ENCODE results near the gene CDH18. TPM values are rescaled to one million over a fixed set of nuclear protein-coding genes. Genes with fewer than 3 reads are reported as not detected.
"Not testable (repeated sequence)": the region's sequence is repeated elsewhere in the genome, so short reads cannot be mapped to it uniquely, and the experiment has no call there.

CDH18 gene
- total RNA-seq, 1 experiment from 2014 or later: not detected

- no peak for DNase-seq (ENCODE audit: low read depth)
- in situ Hi-C loops (cut with HindIII; ENCODE audit: low pct_unique_long_range_greater_than_20kb, low sequenced_read_pairs): no loop called here
These were observed 197.1 kb downstream of the CDH18 start for GRCh38 chr5:19790829-19791466.

- in situ Hi-C loops (cut with HindIII; ENCODE audit: low pct_unique_long_range_greater_than_20kb, low sequenced_read_pairs): no loop called here
- DNase-seq (ENCODE audit: low read depth): no peak
These were observed 205.4 kb downstream of the CDH18 start for GRCh38 chr5:19782566-19782965.

GRCh38 chr5:19777363-19777762 lies 210.6 kb downstream of the CDH18 start:
- in situ Hi-C loops (cut with HindIII; ENCODE audit: low pct_unique_long_range_greater_than_20kb, low sequenced_read_pairs): no loop called here
- no peak for DNase-seq (ENCODE audit: low read depth)

- DNase-seq (ENCODE audit: low read depth); in situ Hi-C loops (cut with HindIII; ENCODE audit: low pct_unique_long_range_greater_than_20kb, low sequenced_read_pairs): not testable (repeated sequence)
These were observed 211.1 kb downstream of the CDH18 start for GRCh38 chr5:19776886-19777285.

GRCh38 chr5:19771174-19771835 lies 216.7 kb downstream of the CDH18 start:
- in situ Hi-C loops (cut with HindIII; ENCODE audit: low pct_unique_long_range_greater_than_20kb, low sequenced_read_pairs): no loop called here
- DNase-seq (ENCODE audit: low read depth): peak; percentile 25

DNA sequence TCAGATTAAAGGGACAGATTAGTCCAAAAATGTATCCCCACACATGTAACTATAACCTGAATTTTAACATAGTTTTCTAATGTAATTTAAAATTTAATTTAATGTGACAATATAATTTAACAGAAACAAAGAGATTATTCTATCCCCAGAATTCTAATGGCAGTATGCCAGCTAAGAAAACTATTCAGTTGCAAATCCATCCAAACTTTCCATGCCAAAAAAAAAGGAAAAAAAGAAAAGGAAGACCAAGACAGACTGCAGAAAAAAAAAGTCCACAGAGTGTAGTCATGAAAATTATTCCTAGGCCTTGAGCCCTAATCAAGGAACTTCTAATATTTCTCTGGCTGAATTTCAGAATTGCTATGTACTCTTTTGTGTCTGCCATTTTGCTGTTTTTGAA lies 217.6 kb downstream of the CDH18 start:
- DNase-seq (ENCODE audit: low read depth): no peak
- in situ Hi-C loops (cut with HindIII; ENCODE audit: low pct_unique_long_range_greater_than_20kb, low sequenced_read_pairs): no loop called here

DNA sequence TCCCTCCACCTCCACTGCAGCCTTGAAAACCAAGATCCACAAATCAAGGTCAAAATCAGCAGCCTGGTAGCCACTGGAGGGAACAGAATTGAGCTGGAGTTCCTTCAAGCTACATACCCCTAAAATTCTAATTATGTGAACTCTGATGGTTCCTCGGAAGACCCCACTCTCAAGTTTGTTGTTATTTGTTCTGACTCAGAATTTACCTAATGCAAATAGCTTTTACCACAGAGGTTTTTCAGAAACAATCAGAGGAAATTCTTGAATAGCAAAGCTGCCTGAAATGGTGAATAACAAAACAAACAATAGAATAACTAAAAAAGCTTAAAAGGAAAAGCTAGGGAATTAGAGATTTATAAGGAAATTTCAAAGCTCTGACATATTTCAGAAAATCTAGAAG lies 220.0 kb downstream of the CDH18 start:
- in situ Hi-C loops (cut with HindIII; ENCODE audit: low pct_unique_long_range_greater_than_20kb, low sequenced_read_pairs): no loop called here
- DNase-seq (ENCODE audit: low read depth): no peak

- in situ Hi-C loops (cut with HindIII; ENCODE audit: low pct_unique_long_range_greater_than_20kb, low sequenced_read_pairs): no loop called here
- DNase-seq (ENCODE audit: low read depth): no peak
These were observed 234.4 kb downstream of the CDH18 start for GRCh38 chr5:19753579-19753978.

DNA sequence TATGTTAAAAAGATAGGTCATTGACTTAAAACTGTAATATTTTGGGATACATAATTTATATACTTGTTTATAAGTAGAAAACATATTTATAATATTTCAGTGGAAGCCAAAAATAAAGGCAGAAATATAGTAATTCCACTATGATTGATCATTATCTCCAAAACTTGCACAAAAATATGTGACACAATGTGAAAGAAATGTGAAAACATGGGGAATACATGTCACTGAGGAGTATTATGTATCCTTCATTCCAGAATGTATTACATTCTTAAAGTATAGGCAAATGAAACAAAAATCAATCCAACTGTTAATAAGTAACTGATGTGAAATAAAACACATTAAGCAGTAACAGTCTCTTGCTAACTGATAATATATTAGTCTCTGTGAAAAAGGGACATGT lies 236.7 kb downstream of the CDH18 start:
- in situ Hi-C loops (cut with HindIII; ENCODE audit: low pct_unique_long_range_greater_than_20kb, low sequenced_read_pairs): no loop called here

DNA sequence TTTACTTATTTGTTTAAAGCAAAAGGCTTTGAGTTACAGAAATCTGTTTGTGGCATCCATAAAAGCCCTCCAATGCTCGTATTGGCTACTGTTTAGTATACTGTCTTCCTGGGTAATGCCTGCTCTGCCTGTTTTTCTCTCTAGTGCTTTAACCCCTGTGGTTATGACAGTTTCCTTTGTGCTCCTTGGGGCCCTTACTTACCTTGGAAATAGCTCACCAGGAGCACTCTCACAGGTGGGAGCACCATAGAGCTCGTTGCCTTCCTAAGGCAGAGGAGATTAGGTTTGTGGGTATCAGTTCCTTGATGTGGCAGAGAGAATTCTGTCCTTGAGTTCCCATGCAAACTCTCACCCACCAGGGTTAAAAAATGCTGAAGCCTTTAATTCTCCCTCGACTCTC lies 242.8 kb downstream of the CDH18 start:
- no peak for DNase-seq (ENCODE audit: low read depth)
- in situ Hi-C loops (cut with HindIII; ENCODE audit: low pct_unique_long_range_greater_than_20kb, low sequenced_read_pairs): no loop called here

More for the DNA sequence above, 236.7 kb downstream of the CDH18 start:
- no peak for DNase-seq (ENCODE audit: low read depth)

- in situ Hi-C loops (cut with HindIII; ENCODE audit: low pct_unique_long_range_greater_than_20kb, low sequenced_read_pairs): no loop called here
- DNase-seq (ENCODE audit: low read depth): no peak
These were observed 248.3 kb downstream of the CDH18 start for GRCh38 chr5:19739671-19740070.

DNA sequence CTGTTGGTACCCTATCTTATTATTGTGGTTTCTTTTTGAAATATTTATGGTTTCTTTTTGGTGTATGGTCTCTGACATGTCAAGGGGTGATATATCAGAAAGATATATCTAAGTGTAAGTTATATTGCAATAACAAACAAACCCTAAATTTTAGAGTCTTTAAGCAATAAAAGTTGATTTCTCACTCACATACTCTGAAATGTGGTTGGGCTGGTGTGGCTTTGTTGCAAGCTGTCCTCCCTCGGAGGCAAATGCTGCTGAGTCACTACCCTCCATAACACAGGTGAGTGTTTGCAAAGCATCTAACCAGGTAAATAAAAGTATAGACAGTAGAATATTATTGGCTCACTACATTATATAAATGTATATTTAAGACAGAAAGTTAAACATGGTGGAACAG lies 253.2 kb downstream of the CDH18 start:
- DNase-seq (ENCODE audit: low read depth): no peak
- in situ Hi-C loops (cut with HindIII; ENCODE audit: low pct_unique_long_range_greater_than_20kb, low sequenced_read_pairs): no loop called here

DNA sequence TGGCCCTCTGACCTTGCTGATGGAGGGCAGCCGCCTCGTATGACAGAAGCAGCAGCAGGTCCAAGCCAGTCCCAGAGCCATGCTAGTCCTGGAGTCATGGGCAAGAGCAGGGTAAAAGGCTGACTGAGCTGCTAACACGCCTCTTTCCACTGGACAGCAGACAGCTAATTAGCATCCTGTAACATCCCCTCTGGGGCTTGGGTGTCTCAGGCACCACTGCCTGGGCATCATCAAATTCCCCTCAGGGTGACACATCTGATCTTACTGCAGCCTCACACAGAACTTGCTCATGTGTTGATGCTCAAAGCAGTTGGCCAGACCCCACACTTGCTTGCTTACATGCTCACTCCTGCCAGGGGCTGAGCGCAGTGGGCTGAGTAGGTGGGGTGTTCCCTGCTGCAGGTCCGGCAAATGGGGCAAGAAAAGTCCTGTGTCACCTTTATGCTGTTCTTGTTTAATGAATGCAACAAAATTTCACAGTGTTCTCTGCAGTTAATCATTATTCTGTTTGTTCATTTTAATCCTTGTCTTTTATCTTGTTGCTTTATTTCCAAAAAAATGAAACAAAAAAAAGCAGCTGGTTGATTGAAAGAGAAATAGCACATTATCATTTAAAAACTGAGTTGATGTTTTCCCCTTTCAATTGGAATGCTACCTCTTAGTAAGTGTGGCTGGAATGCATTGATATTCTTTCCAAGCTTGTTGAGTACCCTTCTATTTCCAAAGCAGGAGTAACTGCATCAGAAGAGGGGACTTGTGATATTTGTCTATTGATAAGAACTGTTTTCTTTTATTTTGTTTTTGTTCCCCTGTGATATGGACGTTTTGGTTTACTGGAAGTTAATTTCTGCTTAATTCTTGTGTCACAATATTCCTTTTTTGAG lies 254.1 kb downstream of the CDH18 start:
- no peak for DNase-seq (ENCODE audit: low read depth)
- in situ Hi-C loops (cut with HindIII; ENCODE audit: low pct_unique_long_range_greater_than_20kb, low sequenced_read_pairs): no loop called here

GRCh38 chr5:19728571-19728970 lies 259.4 kb downstream of the CDH18 start:
- in situ Hi-C loops (cut with HindIII; ENCODE audit: low pct_unique_long_range_greater_than_20kb, low sequenced_read_pairs): no loop called here
- no peak for DNase-seq (ENCODE audit: low read depth)

DNA sequence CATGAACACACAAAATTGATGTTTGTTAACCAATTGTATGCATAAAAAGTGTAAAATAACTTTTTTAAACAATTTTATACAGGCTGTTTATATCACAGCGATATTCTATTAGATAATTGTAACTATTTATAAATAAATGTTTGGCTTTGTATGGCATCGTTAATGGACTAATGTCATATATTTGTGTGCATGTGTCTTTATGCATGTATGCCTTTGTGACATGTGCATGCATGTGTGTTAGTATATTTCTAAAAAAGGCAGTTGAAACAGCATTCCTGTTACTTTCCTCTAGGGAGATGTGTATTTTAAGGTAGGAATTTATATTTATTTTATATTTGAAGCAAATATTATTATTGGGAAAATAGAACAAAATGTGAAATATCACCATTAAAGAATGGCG lies 268.9 kb downstream of the CDH18 start:
- no peak for DNase-seq (ENCODE audit: low read depth)
- in situ Hi-C loops (cut with HindIII; ENCODE audit: low pct_unique_long_range_greater_than_20kb, low sequenced_read_pairs): no loop called here

GRCh38 chr5:19713740-19714139 lies 274.3 kb downstream of the CDH18 start:
- no peak for DNase-seq (ENCODE audit: low read depth)
- in situ Hi-C loops (cut with HindIII; ENCODE audit: low pct_unique_long_range_greater_than_20kb, low sequenced_read_pairs): no loop called here

DNA sequence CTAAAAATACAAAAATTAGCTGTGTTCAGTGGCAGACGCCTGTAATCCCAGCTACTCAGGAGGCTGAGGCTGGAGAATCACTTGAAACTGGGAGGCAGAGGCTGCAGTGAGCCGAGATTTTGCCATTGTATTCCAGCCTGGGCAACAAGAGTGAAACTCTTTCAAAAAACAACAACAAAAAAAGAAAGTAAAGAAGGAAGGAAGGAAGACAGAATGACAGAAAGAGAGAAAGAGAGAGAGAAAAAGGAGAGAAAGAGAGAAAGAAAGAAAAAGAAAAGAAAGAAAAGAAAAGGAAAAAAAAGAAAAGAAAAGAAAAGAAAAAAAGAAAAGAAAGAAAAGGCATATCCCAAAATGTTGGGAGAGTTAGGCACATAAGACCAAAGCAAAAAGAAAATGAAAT lies 278.6 kb downstream of the CDH18 start:
- in situ Hi-C loops (cut with HindIII; ENCODE audit: low pct_unique_long_range_greater_than_20kb, low sequenced_read_pairs): no loop called here
- no peak for DNase-seq (ENCODE audit: low read depth)

- in situ Hi-C loops (cut with HindIII; ENCODE audit: low pct_unique_long_range_greater_than_20kb, low sequenced_read_pairs): no loop called here
These were observed 281.2 kb downstream of the CDH18 start for GRCh38 chr5:19706776-19707175.

DNA sequence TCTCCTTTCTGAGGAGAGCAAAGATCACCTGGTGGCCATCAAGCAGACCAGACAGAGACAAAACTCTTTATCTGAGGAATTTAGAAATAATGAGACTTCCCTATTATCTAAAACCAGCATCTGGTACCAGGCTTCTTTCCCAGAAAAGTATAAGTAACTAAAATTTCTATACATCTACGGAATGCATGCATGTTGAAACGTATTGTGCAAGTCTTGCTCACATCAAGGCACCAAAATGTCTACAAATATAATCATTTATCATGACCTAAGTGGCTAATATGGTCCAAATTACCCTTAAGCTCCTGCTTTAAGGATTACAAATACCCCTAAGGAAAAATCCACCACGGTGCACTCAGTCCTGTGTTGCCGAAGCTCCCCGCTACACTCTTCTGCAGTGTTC lies 286.3 kb downstream of the CDH18 start:
- DNase-seq (ENCODE audit: low read depth): no peak
- in situ Hi-C loops (cut with HindIII; ENCODE audit: low pct_unique_long_range_greater_than_20kb, low sequenced_read_pairs): no loop called here

More at GRCh38 chr5:19706776-19707175, 281.2 kb downstream of the CDH18 start:
- no peak for DNase-seq (ENCODE audit: low read depth)
